Aorta (tissue), 5 donors: Measurements from ENCODE around the gene ASB15. TPM values are rescaled to one million over a fixed set of nuclear protein-coding genes. Genes with fewer than 3 reads are reported as not detected.

ENCODE experiments used
- ATAC-seq: fragments of 200-7000 bp; cut with Tn5 transposase; one replicate; pipeline ENCODE4 v1.9.1; 2022; ENCODE audit warnings: moderate library complexity; ENCODE audit not compliant: low FRiP score
- DNase-seq, 2 donors: peaks; one replicate each; pipeline ENCODE4 v3.0.0-alpha.2; 2020
- H3K27ac ChIP-seq, 2 donors: one replicate each; pipeline ENCODE4 v1.5.1; 2013; ENCODE audit warnings: low read length in 2 of 2, mild to moderate bottlenecking in 2 of 2, moderate library complexity in 2 of 2, control low read depth in 1 of 2, inconsistent platforms in 1 of 2, low read depth in 1 of 2
- H3K27me3 ChIP-seq, 2 donors: one replicate each; pipeline ENCODE4 v1.6.1; 2013; ENCODE audit warnings: control low read depth in 1 of 2, low read length in 1 of 2, mild to moderate bottlenecking in 1 of 2, moderate library complexity in 1 of 2; ENCODE audit not compliant: insufficient read depth in 2 of 2, control insufficient read depth in 1 of 2
- H3K36me3 ChIP-seq, 2 donors: one replicate each; pipeline ENCODE4 v1.6.1; 2013; ENCODE audit warnings: control low read depth in 1 of 2, low read length in 1 of 2, mild to moderate bottlenecking in 1 of 2; ENCODE audit not compliant: insufficient read depth in 2 of 2, control insufficient read depth in 1 of 2
- H3K4me1 ChIP-seq, 2 donors: one replicate each; pipeline ENCODE4 v1.6.1; 2013; ENCODE audit warnings: low read length in 2 of 2, control low read depth in 1 of 2, mild to moderate bottlenecking in 1 of 2, moderate library complexity in 1 of 2; ENCODE audit not compliant: insufficient read depth in 2 of 2, control insufficient read depth in 1 of 2
- H3K4me3 ChIP-seq, 2 donors: one replicate each; pipeline ENCODE4 v1.5.1; 2013; ENCODE audit warnings: low read length in 2 of 2, control low read depth in 1 of 2, mild to moderate bottlenecking in 1 of 2
- H3K9me3 ChIP-seq: one replicate; pipeline ENCODE4 v1.6.1; 2013; ENCODE audit warnings: mild to moderate bottlenecking, low read length; ENCODE audit not compliant: control insufficient read depth
- WGBS, 2 donors: extraction: QIAGEN DNeasy Blood & Tissue Kit; methylation state at CpG; one replicate each; pipeline ENCODE4 v1.1.7; 2013; 5-methylcytosine and 5-hydroxymethylcytosine counted together
- intact Hi-C, 2 donors: fragments of 100-400 bp; cut with DNase I; formaldehyde crosslinking; loops; one replicate each; pipeline versions ENCODE4 v1.14.2 to v1.15.0; 2022
- polyA plus RNA-seq, 2 donors: library from polyadenylated mRNA; stranded (reverse); fragments of 200-250 nt; gene quantifications; one replicate each; pipeline ENCODE4 v1.2.3, GENCODE V29; 2013
- total RNA-seq, 2 donors: library from RNA; stranded (reverse); fragmentation: NEBNext Ultra II Directional; extraction: Animal tissue kit (Norgen Biotek cat#: 25700); gene quantifications; one replicate each; pipeline ENCODE4 v1.2.1, GENCODE V29; 2021
- donor health status: healthy with polysubstance abuse.
- donor health status: Bipolar disorder and iron deficiency.
- donor health status: DM: no; HTN: no; CAD: no.
- donor health status: DM: no; HTN: no; CAD: no.
- donor health status: DM: yes; HTN: yes; CAD: no.

The ASB15 gene
- total and polyA plus RNA-seq, 4 donors, result 0.13 TPM; not detected in 3

- WGBS, 2 donors, result 69 to 70% methylated on average over 8 of the region's 8 CpGs
- no peak for ATAC-seq
- Histone ChIP-seq H3K36me3 (no peaks in the 10 kb centered on the region), H3K27ac (no peak overlapping the region), H3K4me1 (no peaks in the 10 kb centered on the region), H3K4me3 (no peak overlapping the region), H3K27me3 (no peaks in the 10 kb centered on the region), H3K9me3 (no peaks in the 10 kb centered on the region)
- intact Hi-C loops, result no loop called here
- DNase-seq, result no peak
Measured at GRCh38 chr7:123660514-123661354, 59.1 kb downstream of the ASB15 start.

DNA sequence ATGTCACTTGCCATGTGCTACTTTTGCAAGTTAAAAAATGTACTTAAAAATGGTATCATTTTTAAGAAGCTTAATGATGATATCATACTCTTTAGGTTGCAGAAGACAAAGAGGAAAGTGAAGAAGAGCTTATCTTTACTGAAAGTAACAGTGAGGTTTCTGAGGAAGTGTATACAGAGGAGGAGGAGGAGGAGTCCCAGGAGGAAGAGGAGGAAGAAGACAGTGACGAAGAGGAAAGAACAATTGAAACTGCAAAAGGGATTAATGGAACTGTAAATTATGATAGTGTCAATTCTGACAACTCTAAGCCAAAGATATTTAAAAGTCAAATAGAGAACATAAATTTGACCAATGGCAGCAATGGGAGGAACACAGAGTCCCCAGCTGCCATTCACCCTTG lies 60.1 kb downstream of the ASB15 start:
- 83 to 92% methylated on average over 1 of the region's 1 CpG for WGBS, 2 donors

GRCh38 chr7:123662293-123662692 lies 60.7 kb downstream of the ASB15 start:
- Histone ChIP-seq H3K4me3 (no peak overlapping the region), H3K9me3 (no peaks in the 10 kb centered on the region), H3K27ac (no peak overlapping the region), H3K27me3 (no peaks in the 10 kb centered on the region), H3K36me3 (no peaks in the 10 kb centered on the region), H3K4me1 (no peaks in the 10 kb centered on the region)
- intact Hi-C loops, result no loop called here
- ATAC-seq, result no peak
- 89 to 92% methylated on average over 15 of the region's 15 CpGs for WGBS, 2 donors
- DNase-seq, result no peak

More for the DNA sequence above, 60.1 kb downstream of the ASB15 start:
- H3K36me3 ChIP-seq, result no peaks in the 10 kb centered on the region
- H3K4me3 ChIP-seq, result no peak overlapping the region
- no peaks in the 10 kb centered on the region for H3K9me3 ChIP-seq
- DNase-seq (no peak), ATAC-seq (no peak)
- H3K27me3 ChIP-seq, result no peaks in the 10 kb centered on the region
- intact Hi-C loops, result no loop called here
- no peaks in the 10 kb centered on the region for H3K4me1 ChIP-seq
- no peak overlapping the region for H3K27ac ChIP-seq

DNA sequence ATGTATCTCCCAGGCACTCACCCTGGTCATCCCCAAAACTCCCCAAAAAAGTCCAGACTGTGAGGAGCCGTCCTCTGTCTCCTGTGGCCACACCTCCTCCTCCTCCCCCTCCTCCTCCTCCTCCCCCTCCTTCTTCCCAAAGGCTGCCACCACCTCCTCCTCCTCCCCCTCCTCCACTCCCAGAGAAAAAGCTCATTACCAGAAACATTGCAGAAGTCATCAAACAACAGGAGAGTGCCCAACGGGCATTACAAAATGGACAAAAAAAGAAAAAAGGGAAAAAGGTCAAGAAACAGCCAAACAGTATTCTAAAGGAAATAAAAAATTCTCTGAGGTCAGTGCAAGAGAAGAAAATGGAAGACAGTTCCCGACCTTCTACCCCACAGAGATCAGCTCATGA lies 61.1 kb downstream of the ASB15 start:
- WGBS, 2 donors, result 57 to 58% methylated on average over 3 of the region's 3 CpGs
- ATAC-seq, result no peak
- H3K36me3 ChIP-seq, result no peaks in the 10 kb centered on the region

GRCh38 chr7:123663200-123663599 lies 61.6 kb downstream of the ASB15 start:
- DNase-seq, result no peak
- 82 to 87% methylated on average over 6 of the region's 6 CpGs for WGBS, 2 donors
- Histone ChIP-seq H3K9me3 (no peaks in the 10 kb centered on the region), H3K4me3 (no peak overlapping the region), H3K27ac (no peak overlapping the region), H3K4me1 (no peaks in the 10 kb centered on the region), H3K27me3 (no peaks in the 10 kb centered on the region), H3K36me3 (no peaks in the 10 kb centered on the region)
- ATAC-seq, result no peak
- intact Hi-C loops, result no loop called here

More for the DNA sequence above, 61.1 kb downstream of the ASB15 start:
- H3K4me3 ChIP-seq, result no peak overlapping the region
- intact Hi-C loops, result no loop called here
- no peak overlapping the region for H3K27ac ChIP-seq
- no peaks in the 10 kb centered on the region for H3K27me3 ChIP-seq
- H3K4me1 ChIP-seq, result no peaks in the 10 kb centered on the region
- no peak for DNase-seq
- no peaks in the 10 kb centered on the region for H3K9me3 ChIP-seq

DNA sequence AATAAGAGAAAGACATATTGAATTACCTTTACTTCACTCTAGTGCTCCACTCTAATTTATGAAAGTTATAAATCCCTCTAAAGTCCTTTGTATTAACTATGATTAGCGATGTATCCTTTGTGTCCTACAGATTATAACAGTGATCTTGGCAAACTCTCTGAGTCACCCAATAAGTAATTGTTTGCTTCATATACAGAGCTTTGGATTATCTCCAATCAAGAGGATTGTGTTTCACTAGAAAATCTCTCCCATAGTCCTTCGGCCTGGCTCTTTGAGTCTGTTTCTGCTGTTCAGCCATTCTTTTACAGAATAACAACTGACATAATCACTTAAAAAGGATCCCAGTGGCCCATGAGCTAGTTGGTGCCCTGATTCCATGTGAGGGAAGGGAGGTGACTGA lies 63.5 kb downstream of the ASB15 start:
- no peak for ATAC-seq
- Histone ChIP-seq H3K9me3 (no peaks in the 10 kb centered on the region), H3K36me3 (no peaks in the 10 kb centered on the region), H3K4me1 (no peaks in the 10 kb centered on the region), H3K4me3 (no peak overlapping the region), H3K27me3 (no peaks in the 10 kb centered on the region), H3K27ac (no peak overlapping the region)
- no peak for DNase-seq
- WGBS, 2 donors, result 79 to 83% methylated on average over 2 of the region's 2 CpGs
- intact Hi-C loops, result no loop called here

DNA sequence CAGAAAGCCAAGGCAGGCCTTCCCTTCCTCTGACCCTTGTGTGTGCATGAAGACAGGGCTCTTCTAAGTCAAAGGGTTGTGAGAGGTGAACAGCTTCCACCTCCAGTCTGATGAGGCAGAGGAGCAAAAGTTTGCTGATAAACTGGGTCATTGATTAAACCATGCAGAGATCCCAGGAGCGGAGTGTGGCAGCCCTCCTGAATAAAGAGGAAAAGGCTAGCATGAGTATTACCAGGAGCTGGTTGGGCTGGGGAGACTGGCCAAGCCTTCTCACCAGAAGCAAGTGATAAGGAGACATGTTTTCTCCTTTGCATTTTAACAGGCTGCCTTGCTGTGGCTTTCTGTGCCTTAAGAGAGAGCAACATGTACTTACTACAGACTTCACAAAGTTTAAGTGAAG lies 64.3 kb downstream of the ASB15 start:
- 57 to 71% methylated on average over 1 of the region's 1 CpG for WGBS, 2 donors
- H3K27ac ChIP-seq, result no peak overlapping the region
- no peak for ATAC-seq

GRCh38 chr7:123666492-123666891 lies 64.9 kb downstream of the ASB15 start:
- Histone ChIP-seq H3K27me3 (no peaks in the 10 kb centered on the region), H3K4me3 (no peak overlapping the region), H3K4me1 (no peaks in the 10 kb centered on the region), H3K9me3 (no peaks in the 10 kb centered on the region), H3K36me3 (no peaks in the 10 kb centered on the region), H3K27ac (no peak overlapping the region)
- no peak for DNase-seq
- ATAC-seq, result no peak
- intact Hi-C loops, result no loop called here
- WGBS, 2 donors, result 65 to 94% methylated on average over 1 of the region's 1 CpG

More for the DNA sequence above, 64.3 kb downstream of the ASB15 start:
- Histone ChIP-seq H3K4me3 (no peak overlapping the region), H3K27me3 (no peaks in the 10 kb centered on the region), H3K4me1 (no peaks in the 10 kb centered on the region), H3K9me3 (no peaks in the 10 kb centered on the region), H3K36me3 (no peaks in the 10 kb centered on the region)
- DNase-seq, result no peak
- intact Hi-C loops, result no loop called here

GRCh38 chr7:123669485-123669884 lies 67.9 kb downstream of the ASB15 start:
- ATAC-seq (no peak), DNase-seq (no peak)
- WGBS, 2 donors, result 83 to 89% methylated on average over 7 of the region's 7 CpGs
- H3K27ac ChIP-seq, result no peak overlapping the region
- H3K36me3 ChIP-seq, result no peaks in the 10 kb centered on the region
- no peaks in the 10 kb centered on the region for H3K27me3 ChIP-seq
- intact Hi-C loops, result no loop called here
- H3K4me1 ChIP-seq, result no peaks in the 10 kb centered on the region
- H3K9me3 ChIP-seq, result no peaks in the 10 kb centered on the region
- H3K4me3 ChIP-seq, result no peak overlapping the region
